ENCODE data around the gene PLGLB2.
"Not testable (repeated sequence)": the region's sequence is repeated elsewhere in the genome, so short reads cannot be mapped to it uniquely, and the experiment has no call there.

DNA sequence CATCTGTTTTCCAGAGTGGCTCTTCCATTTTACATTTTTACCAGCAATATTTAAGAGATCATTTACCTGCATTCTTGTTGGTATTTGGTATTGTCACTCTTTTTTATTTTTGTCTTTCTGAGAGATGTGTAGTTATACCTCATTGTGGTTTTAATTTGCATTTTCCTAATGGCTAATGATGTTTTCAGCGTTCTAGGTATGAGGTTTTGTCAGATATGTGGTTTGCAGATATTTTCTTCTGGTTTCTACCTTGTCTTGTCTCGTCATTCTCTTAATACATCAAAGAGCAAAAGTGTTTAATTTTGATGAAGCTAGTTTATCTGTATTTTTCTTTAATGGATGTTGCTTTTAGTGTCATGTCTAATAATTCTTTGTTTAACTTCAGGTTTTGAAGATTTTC, 39.5 kb upstream of the PLGLB2 start:
- TF ChIP-seq, protein P1, sequence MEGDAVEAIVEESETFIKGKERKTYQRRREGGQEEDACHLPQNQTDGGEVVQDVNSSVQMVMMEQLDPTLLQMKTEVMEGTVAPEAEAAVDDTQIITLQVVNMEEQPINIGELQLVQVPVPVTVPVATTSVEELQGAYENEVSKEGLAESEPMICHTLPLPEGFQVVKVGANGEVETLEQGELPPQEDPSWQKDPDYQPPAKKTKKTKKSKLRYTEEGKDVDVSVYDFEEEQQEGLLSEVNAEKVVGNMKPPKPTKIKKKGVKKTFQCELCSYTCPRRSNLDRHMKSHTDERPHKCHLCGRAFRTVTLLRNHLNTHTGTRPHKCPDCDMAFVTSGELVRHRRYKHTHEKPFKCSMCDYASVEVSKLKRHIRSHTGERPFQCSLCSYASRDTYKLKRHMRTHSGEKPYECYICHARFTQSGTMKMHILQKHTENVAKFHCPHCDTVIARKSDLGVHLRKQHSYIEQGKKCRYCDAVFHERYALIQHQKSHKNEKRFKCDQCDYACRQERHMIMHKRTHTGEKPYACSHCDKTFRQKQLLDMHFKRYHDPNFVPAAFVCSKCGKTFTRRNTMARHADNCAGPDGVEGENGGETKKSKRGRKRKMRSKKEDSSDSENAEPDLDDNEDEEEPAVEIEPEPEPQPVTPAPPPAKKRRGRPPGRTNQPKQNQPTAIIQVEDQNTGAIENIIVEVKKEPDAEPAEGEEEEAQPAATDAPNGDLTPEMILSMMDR (IDR thresholded peaks at IDR 0.05): not testable (repeated sequence)
- TF ChIP-seq POLR2A, EP300 (IDR thresholded peaks at IDR 0.05): not testable (repeated sequence)
